K562 (cell line): ENCODE data around the gene TAF1B. TPM values are rescaled to one million over a fixed set of nuclear protein-coding genes. Genes with fewer than 3 reads are reported as not detected.

Source experiments
- ATAC-seq: fragments of 200-7000 bp; cut with Tn5 transposase; 3 replicates; pipeline ENCODE4 v1.9.1; 2020; ENCODE audit warnings: moderate library complexity
- BruUV-seq: library from RNA; stranded (reverse); fragments of 400-500 nt; replicated peaks from 2 replicates; lab custom pipeline; 2021; lab: Mats Ljungman, UMichigan
- CTCF ChIA-PET: fragments of 300-600 bp; formaldehyde crosslinking; extraction: SDS; loops from one replicate; lab custom pipeline; 2021; ENCODE audit warnings: low intra/inter-chr PET ratio; lab: Yijun Ruan, JAX
- POLR2A ChIA-PET: fragments of 300-600, 350-650 bp; sonication (Branson Sonifier 250); formaldehyde crosslinking; extraction: SDS; loops from one replicate; lab custom pipeline; 2021; ENCODE audit warnings: antibody characterized with exemption, inconsistent platforms; lab: Yijun Ruan, JAX
- DNase-seq, 4 experiments: peaks; one replicate each; pipeline versions ENCODE4 v3.0.0 to v3.0.0-alpha.2; 2011 to 2018; ENCODE audit warnings: low spot score in 3 of 4, mixed read lengths in 3 of 4; ENCODE audit errors: extremely low read depth in 1 of 4
- FAIRE-seq: peaks from 2 replicates; lab custom pipeline; 2011; peaks lifted over from hg19 to GRCh38; lab: Jason Lieb, UNC
- H2AFZ ChIP-seq: 2 replicates; pipeline ENCODE4 v1.6.0; 2011; ENCODE audit warnings: low read depth, low read length, control low read depth, inconsistent platforms
- H3K27ac ChIP-seq: fragments of 200-600 bp; 3 replicates; pipeline ENCODE4 v1.8.0; 2011; ENCODE audit warnings: low read depth, mild to moderate bottlenecking, control low read depth, inconsistent platforms, low read length, moderate library complexity, mixed read lengths; ENCODE audit errors: extremely low read depth
- H3K27me3 ChIP-seq, 2 experiments: fragments of 300-600 bp in 1 of 2; 2 replicates in 1 of 2; 3 replicates in 1 of 2; pipeline versions ENCODE4 v1.6.0 to v1.8.0; 2011; ENCODE audit warnings: inconsistent platforms in 2 of 2, low read length in 2 of 2, mild to moderate bottlenecking in 1 of 2, mixed read lengths in 1 of 2, moderate library complexity in 1 of 2; ENCODE audit not compliant: control insufficient read depth in 2 of 2, insufficient read depth in 2 of 2
- H3K36me3 ChIP-seq: fragments of 300-600 bp; 3 replicates; pipeline ENCODE4 v1.8.0; 2011; ENCODE audit warnings: mild to moderate bottlenecking, low read length, inconsistent platforms; ENCODE audit not compliant: control insufficient read depth, insufficient read depth
- H3K4me1 ChIP-seq, 2 experiments: fragments of 200-600 bp in 1 of 2; replicated peaks in 1 of 2; 2 replicates in 1 of 2; 3 replicates in 1 of 2; pipeline versions ENCODE4 v1.5.1 to v1.8.0; 2011; ENCODE audit warnings: inconsistent platforms in 2 of 2, low read length in 2 of 2, mild to moderate bottlenecking in 1 of 2, mixed read lengths in 1 of 2, moderate library complexity in 1 of 2; ENCODE audit not compliant: control insufficient read depth in 2 of 2, insufficient read depth in 2 of 2
- H3K4me2 ChIP-seq: 2 replicates; pipeline ENCODE4 v1.6.1; 2011; ENCODE audit warnings: low read length, control low read depth, inconsistent platforms, mixed read lengths; ENCODE audit not compliant: insufficient read depth
- H3K4me3 ChIP-seq: fragments of 200-600 bp; sonication (generic), shearing (Covaris generic); 2 replicates; pipeline ENCODE4 v1.5.1; 2016; ENCODE audit warnings: control low read depth, inconsistent platforms
- H3K79me2 ChIP-seq: fragments of 200-600 bp; 3 replicates; pipeline ENCODE4 v1.8.0; 2011; ENCODE audit warnings: low read length, inconsistent platforms; ENCODE audit not compliant: control insufficient read depth, insufficient read depth
- H3K9ac ChIP-seq, 2 experiments: 2 replicates each; pipeline versions ENCODE4 v1.6.0 to v1.6.1; 2011; ENCODE audit warnings: low read depth in 2 of 2, low read length in 2 of 2, control low read depth in 1 of 2, inconsistent platforms in 1 of 2, mild to moderate bottlenecking in 1 of 2, mixed read lengths in 1 of 2; ENCODE audit not compliant: insufficient read depth in 1 of 2
- H3K9me1 ChIP-seq: one replicate; pipeline ENCODE4 v1.6.0; 2011; ENCODE audit warnings: inconsistent platforms, mild to moderate bottlenecking, low read length, moderate library complexity; ENCODE audit not compliant: control insufficient read depth, insufficient read depth
- H3K9me3 ChIP-seq: replicated peaks from 2 replicates; pipeline ENCODE4 v1.5.1; 2011; ENCODE audit warnings: low read depth, low read length, inconsistent platforms; ENCODE audit not compliant: control insufficient read depth, insufficient read depth
- H4K20me1 ChIP-seq: replicated peaks from 2 replicates; pipeline ENCODE4 v1.6.1; 2011; ENCODE audit warnings: low read length, inconsistent platforms, mixed read lengths; ENCODE audit not compliant: control insufficient read depth, insufficient read depth
- KDM5B ChIP-seq: fragments of 200-600 bp; sonication (generic); IDR thresholded peaks from 2 replicates; pipeline ENCODE4 v1.6.1; 2012; ENCODE audit warnings: low read depth, mild to moderate bottlenecking, moderate library complexity, low read length, control low read depth, inconsistent platforms; ENCODE audit not compliant: insufficient replicate concordance
- RERE ChIP-seq: sonication (generic); formaldehyde crosslinking; IDR thresholded peaks from 2 replicates; pipeline ENCODE4 v1.8.0; 2023; ENCODE audit warnings: missing genetic modification reagents, mild to moderate bottlenecking, borderline replicate concordance
- WGBS: fragments of 100-300 bp; shearing (Covaris generic); methylation state at CpG from one replicate; pipeline ENCODE4 v1.1.6; 2016; ENCODE audit warnings: low coverage, mixed read lengths; ENCODE audit not compliant: insufficient coverage; ENCODE audit errors: missing lambda C conversion rate; 5-methylcytosine and 5-hydroxymethylcytosine counted together
- in situ Hi-C: fragments of 300-500 bp; cut with MboI; formaldehyde crosslinking; loops from 4 replicates; pipeline ENCODE4 v1.15.0; 2018; ENCODE audit warnings: inconsistent platforms, mixed read lengths
- intact Hi-C: fragments of 100-400 bp; cut with micrococcal nuclease; formaldehyde crosslinking; loops from 2 replicates; pipeline ENCODE4 v1.14.2; 2022
- polyA plus RNA-seq, 8 experiments: library from polyadenylated mRNA; depleted of rRNA in 4 of 8; stranded (reverse) in 5 of 8; unstranded in 3 of 8; fragments of >200 nt; fragmentation: Nextera tagmentation in 2 of 8; fragmentation: Illumina TruSeq in 1 of 8; extraction: Ambion mirVana in 2 of 8; extraction: Trizol in 1 of 8; gene quantifications; 2 replicates each; pipeline versions ENCODE4 v1.2.1 to v1.2.3, GENCODE V29; 2011 to 2014; ENCODE audit warnings: inconsistent platforms in 1 of 8, missing spikeins in 1 of 8
- total RNA-seq, 7 experiments: library from RNA; depleted of rRNA in 6 of 7; stranded (reverse); fragments of >200 nt in 6 of 7; fragmentation: Illumina TruSeq in 2 of 7; extraction: Trizol in 2 of 7; gene quantifications; 2 replicates each; pipeline versions ENCODE4 v1.2.1 to v1.2.3, GENCODE V29; 2011 to 2021; ENCODE audit warnings: low replicate concordance in 1 of 7

TAF1B gene
- total and polyA plus RNA-seq, 9 of the 15 experiments (the other 6 are each of a cell fraction or from before 2014, with no cell fraction given), result 8.8 to 25.1 (median 17.3) TPM

DNA sequence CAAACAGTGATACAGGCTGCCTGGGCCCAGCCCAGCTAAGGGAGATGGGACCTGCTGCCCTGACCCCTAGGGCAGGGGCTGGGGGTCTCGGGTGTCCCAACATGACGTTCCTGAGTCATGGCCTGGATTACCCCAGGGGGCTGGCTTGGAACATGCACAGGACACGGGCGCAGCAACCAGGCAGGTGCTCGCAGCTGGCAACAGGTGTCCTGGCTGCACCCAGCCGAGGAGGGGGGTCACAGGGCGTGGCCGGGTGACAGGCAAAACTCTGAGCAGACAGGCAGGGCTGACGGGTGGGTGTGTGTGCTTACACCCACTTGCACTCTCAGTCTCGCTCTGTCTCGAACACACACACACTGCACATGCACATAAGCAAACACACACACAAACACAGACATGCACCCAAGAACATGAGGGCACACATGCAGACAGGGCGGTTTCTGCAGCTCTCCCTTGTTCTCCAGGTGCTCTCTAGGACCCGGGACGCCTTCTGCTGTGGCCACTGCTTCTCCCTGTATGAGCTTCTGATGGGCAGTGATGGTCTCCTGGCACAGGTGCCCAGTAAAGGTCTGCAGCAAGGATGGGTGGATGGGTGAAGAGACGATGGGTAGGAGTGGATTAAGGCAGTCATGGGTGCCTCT lies 33.7 kb upstream of the TAF1B start:
- Histone ChIP-seq H3K9me1 (no peaks in the 10 kb centered on the region), H3K27ac (no peak overlapping the region), H3K79me2 (no peaks in the 10 kb centered on the region), H3K27me3 (no peaks in the 10 kb centered on the region; a peak in 1 of 5 replicates), H3K4me3 (no peak overlapping the region), H3K4me1 (peaks cover 8 to 42% of the 10 kb centered on the region in 2 experiments; a peak in 4 of 5 replicates), H3K4me2 (no peak overlapping the region), H4K20me1 (no peaks in the 10 kb centered on the region), H3K36me3 (no peaks in the 10 kb centered on the region), H3K9me3 (no peaks in the 10 kb centered on the region), H2AFZ (no peak overlapping the region), H3K9ac (0 out of 4 replicates have a peak overlapping the region, but pooled peaks of 1 of the 2 experiments have one; percentile 36)
- no peak for DNase-seq
- ChIA-PET CTCF (no interaction called here), POLR2A (interaction anchor here (0.6 kb wide), 1 partner anchor 32 kb away, joined by 3 read pairs; no protein-coding TSS in a partner anchor)
- 36% methylated on average over 12 of the region's 15 CpGs for WGBS
- TF ChIP-seq RERE (CRISPR knock-in tag) (peak; percentile 60; the same call in 1 of the 2 replicates), KDM5B (no peak)
- in situ Hi-C loops (loop anchor here (5.0 to 25.0 kb wide), 2 partner anchors 238 to 853 kb away; no protein-coding TSS in a partner anchor), intact Hi-C loops (loop anchor here (10.0 kb wide), 1 partner anchor 625 kb away; no protein-coding TSS in a partner anchor)
- ATAC-seq, result no peak
- BruUV-seq, result no TSS peak
- no peak for FAIRE-seq
